HG03175 (cell line): ENCODE data around the gene BICRAL.
"Not testable (repeated sequence)": the region's sequence is repeated elsewhere in the genome, so short reads cannot be mapped to it uniquely, and the experiment has no call there.

ENCODE experiments used
- ATAC-seq: cut with Tn5 transposase; IDR thresholded peaks from one replicate; pipeline ENCODE4 v1.9.1; 2021; ENCODE audit warnings: mild to moderate bottlenecking, moderate library complexity; ENCODE audit not compliant: unreplicated experiment

Gene BICRAL

DNA sequence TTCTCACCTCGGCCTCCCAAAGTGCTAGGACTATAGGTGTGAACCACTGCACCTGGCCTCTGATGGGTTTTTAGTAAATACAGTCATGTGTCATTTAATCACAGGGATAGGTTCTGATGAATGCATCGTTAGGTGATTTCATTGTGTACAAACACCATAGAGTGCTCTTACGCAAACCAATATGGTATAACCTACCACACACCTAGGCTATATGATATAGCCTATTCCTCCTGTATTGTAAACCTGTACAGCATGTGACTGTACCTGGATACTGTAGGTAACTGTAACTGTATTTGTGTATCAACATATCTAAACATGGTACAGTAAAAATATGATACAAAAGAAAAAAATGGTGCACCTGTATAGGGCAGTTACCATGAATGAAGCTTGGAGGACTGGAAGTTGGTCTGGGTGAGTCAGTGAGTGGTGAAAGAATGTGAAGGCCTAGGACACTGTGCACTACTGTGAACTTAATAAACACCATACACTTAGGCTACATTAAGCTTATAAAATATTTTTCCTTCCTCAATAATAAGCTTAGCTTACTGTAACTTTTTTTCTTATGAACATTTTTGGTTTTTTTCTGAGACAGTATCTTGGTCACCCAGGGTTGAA lies 10.0 kb downstream of the BICRAL start:
- no peak for ATAC-seq

DNA sequence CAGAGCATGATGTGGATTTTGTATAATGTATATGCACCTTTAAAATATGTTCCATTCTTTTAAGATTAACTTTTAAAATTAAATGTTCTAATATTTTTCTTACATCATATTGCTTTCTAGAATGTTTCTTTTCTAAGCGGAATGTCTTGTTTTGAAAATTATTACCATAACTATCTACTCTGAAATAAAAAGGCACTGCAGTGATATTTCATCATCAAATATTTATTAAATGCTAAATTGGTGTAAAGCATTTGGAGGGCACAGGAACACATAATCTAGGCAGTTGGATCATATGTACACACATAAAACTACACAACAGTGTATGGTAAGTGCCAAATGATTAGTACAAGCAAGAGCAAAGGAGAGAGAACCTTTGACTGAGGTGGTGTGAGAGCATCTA lies 13.8 kb downstream of the BICRAL start:
- ATAC-seq, result no peak

DNA sequence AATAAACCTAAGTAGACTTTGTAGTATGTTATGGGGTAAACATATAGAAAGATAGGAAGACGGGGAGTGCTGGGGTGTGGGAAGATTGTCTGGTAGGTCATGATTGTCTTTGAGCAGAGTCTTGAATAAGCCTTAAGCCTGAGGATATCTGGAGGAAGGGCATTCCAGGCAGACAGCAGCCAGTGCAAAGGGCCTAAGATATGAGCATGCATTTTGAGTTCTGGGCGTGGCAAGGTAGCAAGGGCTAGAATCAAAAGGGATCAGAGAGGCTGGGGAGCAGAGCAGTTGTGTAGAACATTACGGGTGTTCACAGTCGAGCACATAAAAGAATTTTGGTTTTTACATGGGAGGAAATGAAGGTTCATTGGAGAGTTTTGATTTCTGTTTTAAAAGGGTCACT lies 14.3 kb downstream of the BICRAL start:
- no peak for ATAC-seq

DNA sequence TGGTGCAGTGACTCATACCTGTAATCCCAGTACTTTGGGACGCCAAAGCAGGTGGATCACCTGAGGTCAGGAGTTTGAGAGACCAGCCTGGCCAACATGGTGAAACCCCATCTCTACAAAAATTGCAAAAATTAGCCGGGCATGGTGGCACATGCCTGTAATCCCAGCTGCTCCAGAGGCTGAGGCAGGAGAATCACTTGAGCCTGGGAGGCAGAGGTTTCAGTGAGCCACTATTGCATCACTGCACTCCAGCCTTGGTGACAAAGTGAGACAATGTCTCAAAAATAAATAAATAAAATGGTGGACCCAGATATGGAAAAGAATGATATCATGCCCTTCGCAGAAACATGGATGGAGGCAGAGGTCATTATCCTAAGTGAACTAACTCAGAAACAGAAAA lies 15.8 kb downstream of the BICRAL start:
- not testable (repeated sequence) for ATAC-seq

DNA sequence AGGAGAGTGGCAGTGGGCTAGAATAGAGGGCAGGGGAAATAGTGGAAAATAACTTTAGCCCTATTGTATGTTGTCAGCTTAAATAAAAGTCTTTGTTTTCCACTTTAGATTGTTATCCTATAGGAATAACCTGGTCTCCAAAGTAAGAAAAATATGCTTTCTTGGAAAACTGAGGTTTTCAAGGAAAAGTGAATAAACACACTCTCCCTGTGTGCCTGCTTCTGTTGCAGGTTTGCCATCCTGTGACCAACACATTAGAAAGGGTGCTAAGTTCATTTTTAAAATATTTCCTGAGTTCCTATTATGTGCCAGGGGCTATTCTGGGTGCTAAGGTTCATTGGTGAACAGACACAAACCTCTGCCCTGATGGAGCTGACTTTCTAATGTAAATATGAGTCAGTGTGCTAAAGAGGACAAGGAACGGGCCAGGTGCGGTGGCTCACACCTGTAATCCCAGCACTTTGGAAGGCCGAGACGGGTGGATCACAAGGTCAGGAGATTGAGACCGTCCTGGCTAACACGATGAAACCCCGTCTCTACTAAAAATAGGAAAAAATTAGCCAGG lies 23.5 kb downstream of the BICRAL start:
- ATAC-seq, result no peak

DNA sequence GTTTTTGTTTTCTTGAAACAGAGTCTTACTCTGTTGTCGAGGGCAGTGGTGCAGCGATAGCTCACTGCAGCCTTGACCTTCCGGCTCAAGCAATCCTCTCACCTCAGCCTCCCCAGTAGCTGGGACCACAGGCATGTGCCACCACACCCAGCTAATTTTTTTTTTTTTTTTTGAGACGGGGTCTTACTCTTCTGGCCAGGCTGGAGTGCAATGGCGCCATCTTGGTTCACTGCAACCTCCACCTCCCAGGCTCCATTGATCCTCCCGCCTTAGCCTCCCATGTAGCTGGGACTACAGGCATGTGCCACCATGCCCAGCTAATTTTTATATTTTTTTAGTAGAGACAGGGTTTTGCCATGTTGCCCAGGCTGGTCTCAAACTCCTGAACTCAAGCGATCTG lies 24.5 kb downstream of the BICRAL start:
- ATAC-seq, result not testable (repeated sequence)

DNA sequence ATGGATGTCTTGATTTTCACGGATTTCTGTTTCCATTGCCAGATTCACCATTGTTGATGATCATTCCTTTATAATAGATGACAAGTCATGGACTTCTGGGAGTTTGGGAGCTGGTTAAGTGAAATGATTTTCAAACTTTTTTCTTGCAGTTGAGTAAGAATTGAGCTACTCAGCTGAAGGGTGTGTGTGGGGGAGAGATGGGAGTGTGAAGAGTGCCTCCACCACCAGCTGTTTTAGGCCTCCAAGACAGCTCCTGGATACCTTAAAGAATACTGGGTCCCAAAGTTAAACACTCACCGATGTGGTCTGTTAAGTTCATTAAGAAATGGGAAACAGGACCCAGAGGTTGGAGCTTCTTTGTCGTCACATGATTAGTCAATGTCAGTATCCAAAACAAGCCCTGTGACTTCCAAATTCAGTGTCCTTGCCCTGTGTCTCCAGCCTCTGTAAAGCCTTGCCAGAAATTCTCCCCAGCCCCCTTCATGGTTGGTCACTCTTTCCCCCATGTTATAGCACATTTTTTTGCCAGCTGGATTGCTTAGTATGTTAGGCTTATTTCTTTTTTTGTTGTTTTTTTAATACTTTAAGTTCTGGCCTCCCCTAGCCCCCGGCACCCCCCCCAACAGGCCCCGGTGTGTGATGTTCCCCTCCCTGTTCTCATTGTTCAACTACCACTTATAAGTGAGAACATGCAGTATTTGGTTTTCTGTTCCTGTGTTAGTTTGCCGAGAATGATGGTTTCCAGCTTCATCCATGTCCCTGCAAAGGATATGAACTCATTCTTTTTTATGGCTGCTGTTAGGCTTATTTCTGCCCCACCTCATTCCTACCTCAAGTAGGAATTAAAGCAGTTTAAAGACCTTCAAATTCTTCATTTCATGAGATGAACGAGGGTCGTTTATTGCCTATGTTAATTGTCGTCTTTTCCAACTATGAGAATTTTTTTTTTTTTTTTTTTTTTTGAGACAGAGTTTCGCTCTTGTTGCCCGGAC lies 26.9 kb downstream of the BICRAL start:
- ATAC-seq, result no peak

DNA sequence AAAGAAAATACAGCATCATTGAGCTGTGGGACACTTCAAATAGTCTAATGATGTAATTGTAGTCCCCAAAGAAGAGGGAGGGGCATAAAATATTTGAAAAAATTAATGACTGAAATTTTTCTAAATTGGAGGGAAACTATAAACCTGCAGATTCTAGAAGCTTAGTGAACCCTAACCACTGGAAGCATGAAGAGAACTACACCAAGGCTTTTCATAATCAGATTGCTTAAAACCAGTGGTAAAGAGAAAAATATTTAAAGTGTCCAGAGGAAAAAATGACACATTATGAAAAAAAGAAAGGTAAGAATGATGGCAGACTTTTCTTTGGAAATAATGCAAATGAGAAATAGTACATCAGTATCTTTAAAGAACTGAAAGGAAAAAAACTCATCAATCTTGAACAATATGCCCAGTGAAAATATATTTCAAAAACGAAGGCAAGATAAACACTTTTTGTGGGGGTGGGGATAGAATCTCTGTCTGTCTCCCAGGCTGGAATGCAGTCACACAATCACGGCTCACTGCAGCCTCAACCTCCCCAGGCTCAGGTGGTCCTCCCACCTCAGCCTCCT lies 31.3 kb downstream of the BICRAL start:
- no peak for ATAC-seq

DNA sequence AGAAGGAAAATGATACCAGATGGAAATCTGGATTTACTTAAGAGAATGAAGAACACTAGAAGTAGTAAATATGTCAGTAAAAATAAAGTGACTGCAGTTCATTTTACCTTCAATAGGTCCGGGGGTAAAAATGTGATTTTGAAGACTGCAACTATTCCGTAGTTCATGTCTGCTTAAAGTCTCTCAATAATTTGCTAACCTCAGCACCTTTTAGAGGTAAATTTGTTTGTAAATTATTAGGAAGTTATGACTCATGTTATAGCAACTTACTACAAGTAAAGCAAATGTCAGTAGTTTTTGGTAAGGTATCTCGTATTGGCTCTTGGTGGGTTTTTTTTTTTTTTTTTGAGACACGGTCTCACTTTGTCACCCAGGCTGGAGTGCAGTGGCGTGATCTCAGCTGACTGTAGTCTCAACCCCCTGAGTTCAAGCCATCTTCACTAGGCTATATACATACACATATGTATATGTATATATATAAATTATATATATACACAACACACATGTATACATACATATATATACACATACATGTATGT lies 32.1 kb downstream of the BICRAL start:
- ATAC-seq, result no peak

DNA sequence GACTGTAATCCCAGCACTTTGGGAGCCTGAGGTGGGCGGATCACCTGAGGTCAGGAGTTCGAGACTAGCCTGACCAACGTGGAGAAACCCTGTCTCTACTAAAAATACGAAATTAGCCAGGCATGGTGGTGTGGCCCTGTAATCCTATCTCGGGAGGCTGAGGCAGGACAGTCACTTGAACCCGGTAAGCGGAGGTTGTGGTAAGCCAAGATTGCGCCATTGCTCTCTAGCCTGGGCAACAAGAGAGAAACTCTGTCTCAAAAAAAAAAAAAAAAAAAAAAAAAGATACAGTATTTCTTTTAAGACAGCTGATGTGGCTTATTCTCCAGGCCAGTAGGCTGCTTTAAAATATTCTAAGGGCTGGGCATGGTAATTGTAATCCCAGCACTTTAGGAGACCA lies 33.9 kb downstream of the BICRAL start:
- not testable (repeated sequence) for ATAC-seq

DNA sequence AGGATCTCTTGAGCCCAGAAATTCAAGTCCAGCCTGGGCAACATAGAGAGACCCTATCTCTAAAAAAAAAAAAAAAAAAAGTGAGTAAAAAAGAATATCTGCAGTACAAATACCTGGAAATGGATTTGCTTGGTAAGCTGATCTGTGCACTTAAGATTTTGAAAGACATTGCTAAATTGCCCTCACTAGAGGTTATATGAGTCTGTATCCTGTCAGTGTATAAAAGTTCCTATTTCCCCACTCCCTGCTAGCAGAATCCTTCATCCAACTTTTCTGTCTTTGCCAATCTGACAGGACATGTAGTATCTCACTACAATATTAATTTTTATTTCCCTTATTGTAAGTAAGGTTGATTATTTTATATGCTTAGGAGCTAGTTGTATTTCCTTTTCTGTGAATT lies 36.1 kb downstream of the BICRAL start:
- ATAC-seq, result no peak

DNA sequence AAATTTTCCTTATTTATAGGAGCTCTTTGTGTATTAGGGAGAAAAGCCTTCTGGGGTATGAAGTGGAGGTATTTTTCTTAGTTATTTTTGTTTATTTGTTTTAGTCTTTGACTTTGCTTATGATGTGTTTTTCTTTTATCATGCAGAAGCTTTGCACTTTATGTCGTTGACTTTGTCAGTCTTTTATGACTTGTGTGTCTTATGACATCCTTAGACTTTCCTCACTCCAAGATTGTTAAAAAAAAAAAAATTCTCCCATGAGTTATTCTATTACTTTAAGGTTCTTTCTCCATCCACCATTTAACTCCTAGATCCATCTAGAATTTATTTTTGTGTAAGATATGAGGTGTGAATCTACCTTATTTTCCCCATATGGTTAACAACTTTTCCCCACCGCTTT lies 36.6 kb downstream of the BICRAL start:
- ATAC-seq, result no peak

DNA sequence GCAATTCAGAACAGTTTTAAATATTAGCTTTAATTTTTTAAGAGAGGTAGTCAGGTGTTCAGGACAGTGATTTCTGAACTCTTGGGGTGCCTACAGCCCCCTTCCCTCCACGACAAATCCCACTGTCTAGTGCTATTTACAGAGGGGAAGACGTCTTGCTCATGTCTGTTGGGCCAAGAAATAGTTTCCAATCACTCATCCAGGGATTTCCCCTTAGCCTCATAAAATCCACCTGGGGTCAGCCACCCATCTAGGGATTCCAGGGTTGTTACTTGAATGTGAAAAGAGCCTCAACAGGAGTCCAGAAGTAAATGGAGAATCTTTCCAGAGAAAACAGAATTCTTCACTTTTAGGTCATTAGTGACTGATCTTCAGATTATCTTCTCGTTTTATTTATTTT lies 37.0 kb downstream of the BICRAL start:
- no peak for ATAC-seq

DNA sequence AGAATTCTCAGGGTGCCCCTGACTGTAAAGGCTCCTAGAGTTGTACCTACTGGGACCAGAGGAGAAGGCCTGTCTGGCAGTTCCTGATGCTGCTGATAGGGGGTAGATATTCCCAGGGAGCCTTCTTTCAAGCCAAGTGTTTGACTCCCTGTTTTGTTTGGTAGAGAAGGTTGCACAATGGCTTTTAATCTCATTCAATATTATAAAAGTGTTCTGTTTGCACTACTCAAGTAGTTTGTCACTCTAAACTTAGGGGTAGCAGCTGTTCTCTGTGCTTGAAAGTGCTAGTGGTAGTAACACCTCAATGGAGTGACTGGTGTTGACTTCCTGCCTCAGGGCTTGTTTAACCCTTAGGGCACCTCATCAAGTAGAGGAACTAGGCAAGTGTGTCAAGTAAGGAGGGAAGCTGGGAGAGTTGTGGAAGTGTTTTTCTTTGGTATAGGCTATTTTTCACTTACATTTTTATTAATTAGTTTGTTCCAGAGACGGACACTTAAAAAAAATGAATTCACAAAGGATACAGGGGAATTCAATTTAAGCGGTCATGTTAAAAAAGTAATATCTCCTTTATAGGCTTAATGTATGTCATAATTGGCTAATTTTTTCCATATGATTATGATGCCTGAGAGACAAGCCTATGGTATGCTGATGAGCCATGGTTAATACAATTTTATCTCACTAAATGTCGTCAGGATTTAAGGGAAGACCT lies 38.1 kb downstream of the BICRAL start:
- ATAC-seq, result no peak

DNA sequence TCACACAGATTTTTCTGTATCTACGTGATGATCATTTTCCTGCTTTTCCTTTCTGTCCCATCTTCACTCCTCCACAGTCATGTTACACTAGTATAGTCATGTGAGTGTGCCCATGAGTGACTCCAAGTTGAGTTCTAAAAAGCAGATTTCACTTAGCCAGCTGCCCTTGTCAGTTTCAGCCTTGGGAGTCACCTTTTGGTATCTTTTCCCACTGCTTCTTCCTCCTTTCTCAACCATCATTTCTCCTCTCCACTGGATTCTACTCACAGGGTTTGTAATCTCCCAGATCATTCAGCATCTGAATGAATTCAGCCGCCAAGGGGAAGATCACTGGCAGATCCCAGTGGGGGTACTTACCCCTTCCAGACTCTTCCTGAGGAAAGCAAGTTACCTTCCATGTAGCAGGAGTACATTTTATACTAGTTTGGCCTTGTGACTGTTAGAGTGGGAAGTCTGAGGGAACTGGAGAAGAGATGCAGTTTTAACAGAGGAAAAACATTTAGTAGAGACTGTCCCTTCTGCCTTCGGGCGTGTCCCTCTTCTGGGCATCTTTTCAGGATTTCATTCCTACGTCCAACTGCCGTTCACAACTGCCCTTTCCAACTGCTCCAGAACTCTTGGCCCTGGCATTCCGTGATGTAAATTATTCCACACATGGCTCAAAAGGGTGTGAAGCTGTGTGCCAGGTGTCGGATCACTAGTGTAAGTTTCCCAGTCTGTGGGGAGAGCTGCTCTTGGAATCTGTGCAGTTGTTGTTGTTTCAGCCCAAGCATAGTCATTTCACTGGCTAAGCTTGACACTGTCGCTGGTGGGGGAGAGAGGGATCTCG lies 38.9 kb downstream of the BICRAL start:
- no peak for ATAC-seq

DNA sequence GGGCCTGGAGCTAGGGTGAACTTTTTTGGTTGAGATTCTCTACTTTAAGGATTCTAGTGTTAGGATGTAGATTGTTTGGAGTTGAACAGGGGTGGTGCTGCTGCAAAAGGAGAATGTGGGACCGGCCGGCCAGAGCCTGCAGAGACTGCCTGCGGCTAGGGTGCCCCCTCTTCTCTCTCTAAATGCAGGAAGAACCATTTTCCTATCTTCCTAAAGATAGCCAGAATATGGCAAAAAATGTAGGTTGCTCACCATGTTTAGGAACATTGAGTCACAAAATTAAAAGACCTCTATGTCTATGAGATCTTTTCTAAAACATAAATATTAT lies 39.5 kb downstream of the BICRAL start:
- no peak for ATAC-seq

DNA sequence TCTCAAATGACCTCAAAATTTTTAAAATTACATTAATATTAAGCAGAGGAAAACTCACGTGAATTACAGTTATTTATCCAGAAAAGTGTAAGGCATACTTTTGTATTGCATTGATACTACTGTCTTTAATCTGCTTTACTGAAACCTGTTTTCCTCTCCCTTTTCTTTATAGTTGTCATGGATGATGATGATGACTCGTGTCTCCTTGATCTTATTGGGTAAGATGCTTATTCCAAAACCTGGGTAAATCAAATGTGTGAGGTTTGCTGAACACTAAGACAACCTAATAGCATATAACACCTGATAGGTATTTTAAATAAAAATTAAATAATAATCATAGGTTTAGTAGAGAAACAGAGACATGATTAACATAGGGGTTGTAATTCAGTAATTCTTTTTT lies 40.0 kb downstream of the BICRAL start:
- no peak for ATAC-seq

DNA sequence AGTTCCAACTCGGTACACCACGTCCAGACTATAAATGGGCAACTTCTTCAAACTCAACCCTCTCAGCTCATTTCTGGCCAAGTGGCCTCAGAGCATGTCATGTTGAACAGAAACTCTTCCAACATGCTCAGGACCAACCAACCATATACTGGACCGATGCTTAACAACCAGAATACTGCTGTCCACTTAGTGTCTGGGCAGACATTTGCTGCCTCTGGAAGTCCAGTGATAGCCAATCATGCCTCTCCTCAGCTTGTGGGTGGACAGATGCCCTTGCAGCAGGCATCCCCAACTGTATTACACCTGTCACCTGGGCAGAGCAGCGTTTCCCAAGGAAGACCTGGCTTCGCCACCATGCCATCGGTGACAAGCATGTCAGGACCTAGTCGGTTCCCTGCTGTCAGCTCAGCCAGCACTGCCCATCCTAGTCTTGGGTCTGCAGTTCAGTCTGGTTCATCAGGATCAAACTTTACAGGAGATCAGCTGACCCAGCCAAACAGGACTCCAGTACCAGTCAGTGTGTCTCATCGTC lies 47.8 kb downstream of the BICRAL start:
- ATAC-seq, result no peak

DNA sequence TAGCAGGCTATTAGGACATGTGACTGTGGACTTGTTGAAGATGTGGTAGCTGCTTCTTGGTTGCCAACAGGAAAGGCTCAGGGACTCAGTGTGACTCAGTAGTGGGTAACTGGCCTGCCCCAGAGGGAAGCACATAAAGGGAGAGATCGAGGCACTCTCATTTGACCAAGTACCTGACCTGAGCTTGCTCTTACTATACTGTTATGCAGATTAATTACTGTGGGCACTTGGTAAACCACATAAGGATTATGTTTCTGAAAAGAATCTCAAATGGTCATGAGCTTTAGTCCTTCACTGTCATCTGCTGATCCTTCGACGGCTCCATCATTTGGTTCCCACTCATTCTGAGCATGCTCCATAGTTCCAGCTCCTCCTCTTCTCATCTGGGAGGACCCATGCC lies 49.4 kb downstream of the BICRAL start:
- ATAC-seq, result no peak

DNA sequence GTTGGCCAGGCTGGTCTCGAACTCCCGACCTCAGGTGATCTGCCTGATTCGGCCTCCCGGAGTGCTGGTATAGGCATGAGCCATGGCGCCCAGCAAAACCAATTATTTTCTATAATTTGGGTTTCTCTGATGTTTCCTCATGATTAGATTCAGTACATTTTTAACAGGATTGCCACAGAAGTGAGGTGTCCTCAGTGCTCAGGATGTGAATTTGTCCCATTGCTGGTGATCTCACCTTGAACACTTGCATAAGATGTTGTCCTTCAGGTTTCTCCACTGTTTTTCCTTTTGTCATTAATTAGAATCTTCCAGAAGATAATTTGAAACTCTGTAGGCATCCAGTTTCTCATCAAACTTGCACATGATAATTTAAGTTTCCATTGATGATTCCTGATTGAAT lies 52.2 kb downstream of the BICRAL start:
- ATAC-seq, result no peak
